Right kidney (tissue), 1 donor: ENCODE measurements around the gene KCNIP1.

ENCODE experiments used
- DNase-seq: peaks from one replicate; pipeline ENCODE4 v3.0.0-alpha.2; 2016

KCNIP1 gene

DNA sequence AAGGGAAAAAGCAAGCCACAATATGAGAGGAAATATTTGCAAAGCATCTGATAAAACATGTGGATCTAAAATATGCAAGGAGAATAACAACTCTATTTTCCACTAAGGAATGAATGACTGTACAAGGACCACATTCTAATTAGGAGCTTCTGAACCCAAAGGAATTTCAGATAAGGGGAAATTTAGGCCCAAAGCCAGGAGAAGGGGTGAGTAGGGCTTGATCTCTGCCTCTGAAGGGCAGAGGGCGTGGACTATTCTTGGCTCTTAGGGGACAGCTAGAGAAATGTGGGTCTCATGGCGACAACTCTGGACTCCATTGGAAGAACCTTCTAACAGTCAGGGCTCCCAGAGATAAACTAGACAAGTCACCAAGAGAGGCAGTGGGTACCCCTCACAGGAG lies 147.0 kb downstream of the KCNIP1 start:
- DNase-seq, result no peak

GRCh38 chr5:170651604-170652277 lies 147.9 kb downstream of the KCNIP1 start:
- DNase-seq, result no peak

GRCh38 chr5:170655476-170655875 lies 151.7 kb downstream of the KCNIP1 start:
- no peak for DNase-seq

GRCh38 chr5:170655920-170656319 lies 152.1 kb downstream of the KCNIP1 start:
- DNase-seq, result no peak

- no peak for DNase-seq
Measured at GRCh38 chr5:170656346-170656745, 152.5 kb downstream of the KCNIP1 start.

DNA sequence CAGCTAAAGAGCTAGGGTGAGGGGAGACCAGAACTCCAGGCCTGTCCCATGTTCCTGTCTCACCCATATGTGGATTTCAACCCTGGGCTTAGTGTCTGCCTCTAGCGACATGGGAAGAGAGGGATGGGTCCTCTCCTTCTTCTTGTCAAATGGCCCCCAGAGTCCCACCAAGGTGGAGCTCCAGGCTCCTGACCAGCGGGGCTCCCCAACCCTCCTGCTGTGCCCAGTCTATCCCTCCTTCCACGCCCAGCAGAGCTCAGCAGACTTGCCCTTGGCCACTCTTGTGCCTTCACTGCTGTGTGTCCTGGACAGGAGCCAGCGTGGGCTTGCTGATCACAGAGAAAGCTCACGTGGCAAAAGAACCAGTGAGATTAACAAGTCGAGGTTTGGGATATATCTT lies 156.7 kb downstream of the KCNIP1 start:
- no peak for DNase-seq

DNA sequence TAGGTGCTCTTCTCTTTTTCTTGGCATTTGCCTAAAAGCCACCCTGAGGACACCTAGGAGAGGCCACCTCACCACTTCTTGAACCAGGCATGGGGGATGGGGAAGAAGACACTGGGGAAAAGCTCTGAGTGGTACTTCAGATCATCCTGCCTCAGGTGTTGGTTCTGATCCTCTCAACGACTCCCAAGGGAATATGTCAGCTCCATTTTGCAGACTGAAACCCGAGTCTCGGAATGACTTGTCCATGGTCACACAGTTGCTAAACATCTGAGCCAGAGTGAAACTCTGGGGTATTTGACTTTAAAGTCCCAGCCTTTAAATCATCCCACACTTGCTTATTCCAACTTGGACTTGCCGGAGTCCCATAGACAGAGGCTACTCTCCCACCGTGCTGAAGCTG lies 159.1 kb downstream of the KCNIP1 start:
- DNase-seq, result no peak

GRCh38 chr5:170678811-170679210 lies 175.0 kb downstream of the KCNIP1 start:
- DNase-seq, result no peak

- DNase-seq, result peak; percentile 60
Measured at GRCh38 chr5:170681013-170681433, 177.2 kb downstream of the KCNIP1 start.

GRCh38 chr5:170691657-170692056 lies 187.8 kb downstream of the KCNIP1 start:
- DNase-seq, result no peak

GRCh38 chr5:170693701-170694100 lies 189.9 kb downstream of the KCNIP1 start:
- DNase-seq, result no peak

- no peak for DNase-seq
Measured at GRCh38 chr5:170694911-170695310, 191.1 kb downstream of the KCNIP1 start.

DNA sequence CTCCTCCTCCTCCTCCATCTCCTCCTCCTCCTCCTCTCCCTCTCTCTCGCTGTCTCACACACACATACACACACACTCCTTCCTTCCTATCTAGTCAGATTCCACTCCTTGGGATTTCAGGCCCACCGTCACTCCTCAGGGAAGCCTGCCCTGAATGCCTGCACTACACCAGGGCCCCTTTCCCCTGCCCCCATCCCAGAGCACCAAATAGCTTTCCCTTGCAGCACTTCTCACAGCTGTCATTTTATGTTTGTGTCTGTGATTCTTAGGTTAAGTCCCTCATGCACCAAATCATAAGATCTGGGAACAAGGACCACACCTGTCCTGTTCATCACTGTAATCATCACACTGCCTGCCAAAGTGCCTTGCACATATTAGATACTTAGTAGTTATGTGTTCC lies 193.2 kb downstream of the KCNIP1 start:
- DNase-seq, result no peak

- no peak for DNase-seq
Measured at GRCh38 chr5:170700503-170700902, 196.7 kb downstream of the KCNIP1 start.

DNA sequence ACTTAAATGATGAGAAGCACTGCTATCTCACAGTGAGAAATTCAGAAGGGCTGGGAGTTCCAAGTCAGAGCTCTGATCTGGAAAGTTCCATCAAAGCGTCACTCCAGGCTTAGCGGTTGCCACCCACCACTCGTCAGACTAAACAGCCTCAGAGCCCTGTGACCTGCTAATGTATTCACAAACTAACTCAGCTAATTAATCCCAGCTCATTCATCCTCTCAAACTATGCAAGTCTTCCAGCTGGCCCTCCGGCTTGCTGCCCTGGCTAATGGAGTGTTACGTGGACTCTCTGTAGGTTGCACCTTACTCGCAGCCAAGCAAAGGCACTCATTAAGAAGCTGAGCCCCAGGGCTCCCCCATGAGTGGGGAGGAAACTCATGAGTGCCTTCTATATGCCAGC lies 197.5 kb downstream of the KCNIP1 start:
- DNase-seq, result peak; percentile 20

DNA sequence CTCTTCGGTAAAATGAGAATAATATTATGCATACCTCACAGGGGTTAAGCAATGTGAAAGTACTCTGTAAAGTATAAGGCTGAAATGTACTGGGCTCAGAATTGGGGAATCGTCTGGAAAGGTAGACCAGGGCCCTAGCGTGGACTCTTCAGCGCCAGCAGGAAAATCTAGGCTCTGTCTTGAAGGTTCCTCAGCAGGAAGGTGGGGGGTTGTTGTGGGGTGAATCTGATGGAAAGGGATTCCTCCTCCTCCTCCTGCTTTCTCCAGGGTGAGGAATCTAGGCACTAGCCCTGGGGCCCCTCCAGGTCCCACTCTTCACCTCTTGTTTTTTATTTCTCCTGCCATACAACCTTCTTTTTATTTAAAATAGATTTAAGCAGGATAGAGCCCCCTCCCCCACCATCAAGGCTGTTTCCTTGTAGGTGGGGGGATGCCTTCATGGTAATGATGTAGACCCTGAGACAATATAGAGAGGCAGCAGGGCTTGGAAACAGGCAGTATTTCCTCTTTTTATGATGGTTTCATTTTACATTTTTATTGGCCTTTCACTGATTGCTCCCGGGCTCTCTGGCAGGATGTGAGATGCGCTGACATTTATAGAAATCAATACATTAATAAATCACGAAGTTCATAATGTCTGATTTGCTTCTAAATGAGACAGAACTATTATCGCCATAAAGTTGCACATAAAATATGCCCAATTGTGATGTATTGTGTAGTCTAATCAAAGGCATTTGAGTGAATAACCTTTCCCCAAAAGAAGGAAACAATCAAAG lies 200.8 kb downstream of the KCNIP1 start:
- DNase-seq, result no peak

GRCh38 chr5:170709640-170710039 lies 205.8 kb downstream of the KCNIP1 start:
- no peak for DNase-seq

DNA sequence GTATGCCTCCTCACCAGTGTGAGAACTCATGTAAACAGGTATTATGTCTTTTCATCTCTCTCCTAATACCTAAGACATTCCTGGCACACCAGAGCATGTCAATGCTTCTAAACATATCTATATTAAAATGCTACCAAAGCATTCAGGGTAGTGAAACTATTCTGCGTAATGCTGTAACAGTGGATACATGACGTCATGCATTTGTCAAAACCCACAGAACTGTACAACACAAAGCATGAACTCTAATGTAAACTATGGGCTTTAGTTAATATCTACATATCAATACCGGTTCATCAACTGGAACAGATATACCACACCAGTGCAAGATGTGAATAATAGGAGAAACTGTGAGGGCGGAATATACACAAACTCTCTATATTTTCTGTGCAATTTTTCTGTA lies 207.5 kb downstream of the KCNIP1 start:
- no peak for DNase-seq

DNA sequence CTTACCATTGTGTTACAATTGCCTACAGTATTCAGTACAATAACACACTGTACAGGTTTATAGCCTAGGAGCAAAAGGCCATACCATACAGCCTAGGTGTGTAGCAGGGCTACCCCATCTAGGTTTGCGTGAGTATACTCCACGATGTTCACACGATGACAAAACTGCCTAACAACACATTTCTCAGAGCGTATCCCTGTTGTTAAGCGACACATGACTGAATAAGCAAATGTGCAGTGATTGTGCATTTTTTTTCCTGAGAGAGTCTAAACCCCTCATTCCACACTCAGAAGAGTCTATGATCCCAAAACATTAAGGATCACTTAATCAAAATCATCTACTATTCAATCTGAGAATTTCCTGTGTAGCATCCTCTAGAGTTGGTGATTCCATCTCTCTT lies 211.3 kb downstream of the KCNIP1 start:
- DNase-seq, result no peak

- DNase-seq, result no peak
Measured at GRCh38 chr5:170716396-170716795, 212.6 kb downstream of the KCNIP1 start.

DNA sequence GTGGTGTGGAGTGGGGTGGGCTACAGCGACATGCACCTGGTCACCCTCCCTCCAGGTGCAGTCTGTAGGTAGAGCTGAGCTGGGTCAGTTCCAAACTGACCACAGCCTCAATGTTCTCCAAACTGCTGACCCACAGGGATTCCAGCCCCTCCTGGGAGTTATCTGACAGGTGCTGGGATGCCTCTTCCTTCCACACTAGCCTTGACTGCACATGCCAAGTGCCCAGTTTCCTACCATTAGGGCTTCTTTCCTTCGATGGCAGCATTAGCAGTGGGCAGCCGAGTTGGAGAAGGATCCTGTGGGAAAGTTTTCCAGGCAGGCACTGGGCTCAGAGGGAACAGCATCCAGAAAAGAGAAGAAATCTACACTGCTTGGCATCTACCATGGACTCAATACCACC lies 215.7 kb downstream of the KCNIP1 start:
- DNase-seq, result no peak

- no peak for DNase-seq
Measured at GRCh38 chr5:170720179-170720578, 216.4 kb downstream of the KCNIP1 start.

- no peak for DNase-seq
Measured at GRCh38 chr5:170720984-170721383, 217.2 kb downstream of the KCNIP1 start.

GRCh38 chr5:170721681-170722080 lies 217.9 kb downstream of the KCNIP1 start:
- no peak for DNase-seq
